ENCODE measurements around the gene INO80D.

DNA sequence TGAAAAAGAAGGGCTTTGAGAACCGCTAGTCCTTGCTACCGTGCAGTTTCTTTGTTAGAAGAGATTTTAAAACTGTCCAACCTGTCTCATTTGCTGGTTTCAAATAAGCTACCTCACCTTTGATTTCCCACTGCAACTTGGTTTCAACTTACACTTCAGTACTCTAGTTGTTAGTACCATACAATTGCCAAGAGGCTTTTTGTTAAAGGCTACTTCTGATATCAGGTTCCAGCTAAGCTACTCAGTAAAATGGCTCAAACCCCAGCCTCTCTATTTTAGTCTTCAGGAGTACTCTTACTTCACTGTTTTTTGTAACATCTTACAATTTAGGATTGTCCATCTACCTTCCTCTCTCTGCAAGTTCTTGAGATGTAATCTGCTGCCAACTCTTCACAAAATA is 91.6 kb downstream of the INO80D start:
- TF ChIP-seq, protein P1, sequence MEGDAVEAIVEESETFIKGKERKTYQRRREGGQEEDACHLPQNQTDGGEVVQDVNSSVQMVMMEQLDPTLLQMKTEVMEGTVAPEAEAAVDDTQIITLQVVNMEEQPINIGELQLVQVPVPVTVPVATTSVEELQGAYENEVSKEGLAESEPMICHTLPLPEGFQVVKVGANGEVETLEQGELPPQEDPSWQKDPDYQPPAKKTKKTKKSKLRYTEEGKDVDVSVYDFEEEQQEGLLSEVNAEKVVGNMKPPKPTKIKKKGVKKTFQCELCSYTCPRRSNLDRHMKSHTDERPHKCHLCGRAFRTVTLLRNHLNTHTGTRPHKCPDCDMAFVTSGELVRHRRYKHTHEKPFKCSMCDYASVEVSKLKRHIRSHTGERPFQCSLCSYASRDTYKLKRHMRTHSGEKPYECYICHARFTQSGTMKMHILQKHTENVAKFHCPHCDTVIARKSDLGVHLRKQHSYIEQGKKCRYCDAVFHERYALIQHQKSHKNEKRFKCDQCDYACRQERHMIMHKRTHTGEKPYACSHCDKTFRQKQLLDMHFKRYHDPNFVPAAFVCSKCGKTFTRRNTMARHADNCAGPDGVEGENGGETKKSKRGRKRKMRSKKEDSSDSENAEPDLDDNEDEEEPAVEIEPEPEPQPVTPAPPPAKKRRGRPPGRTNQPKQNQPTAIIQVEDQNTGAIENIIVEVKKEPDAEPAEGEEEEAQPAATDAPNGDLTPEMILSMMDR (IDR thresholded peaks at IDR 0.05): no peak
- TF ChIP-seq POLR2A (IDR thresholded peaks at IDR 0.05): no peak
